Upper lobe of left lung (tissue), 6 donors: ENCODE data around the gene GATD1. TPM values are rescaled to one million over a fixed set of nuclear protein-coding genes. Genes with fewer than 3 reads are reported as not detected.
A peak's percentile ranks its signal among the peaks of the same experiment; 100 is the strongest.

Experiments
- ATAC-seq, 2 donors: fragments of 200-7000 bp; cut with Tn5 transposase; one replicate each; pipeline ENCODE4 v1.9.1; 2022; ENCODE audit warnings: mild to moderate bottlenecking in 2 of 2, moderate library complexity in 2 of 2; ENCODE audit not compliant: low FRiP score in 2 of 2
- DNase-seq, 2 donors: peaks; one replicate each; pipeline ENCODE4 v3.0.0-alpha.2; 2019 to 2020
- H3K27ac ChIP-seq, 4 donors: fragments of 200-600 bp; sonication (generic); one replicate each; pipeline ENCODE4 v1.5.1; 2016 to 2019
- H3K27me3 ChIP-seq, 4 donors: fragments of 200-600 bp; sonication (generic); one replicate each; pipeline ENCODE4 v1.5.1; 2017 to 2019
- H3K36me3 ChIP-seq, 4 donors: fragments of 200-600 bp; sonication (generic); one replicate each; pipeline ENCODE4 v1.5.1; 2016 to 2019
- H3K4me1 ChIP-seq, 4 donors: fragments of 200-600 bp; sonication (generic); one replicate each; pipeline ENCODE4 v1.5.1; 2018 to 2019
- H3K4me3 ChIP-seq, 4 donors: fragments of 200-600 bp; sonication (generic); one replicate each; pipeline ENCODE4 v1.5.1; 2017 to 2019; ENCODE audit warnings: mild to moderate bottlenecking in 2 of 4, moderate library complexity in 1 of 4
- H3K9me3 ChIP-seq, 4 donors: fragments of 200-600 bp; sonication (generic); one replicate each; pipeline ENCODE4 v1.5.1; 2018 to 2019
- CTCF ChIP-seq, 6 experiments: fragments of 450-650 bp in 4 of 6; fragments of 200-600 bp in 2 of 6; sonication (generic) in 2 of 6; IDR thresholded peaks; one replicate each; pipeline ENCODE4 v1.5.1; 2016 to 2019; ENCODE audit warnings: antibody characterized with exemption in 6 of 6
- EP300 ChIP-seq, 4 donors: sonication (generic); formaldehyde crosslinking; IDR thresholded peaks; one replicate each; pipeline ENCODE4 v1.5.1; 2017; ENCODE audit warnings: antibody characterized with exemption in 4 of 4, control low read depth in 2 of 4
- POLR2A ChIP-seq, 4 donors: fragments of 450-650 bp; IDR thresholded peaks; one replicate each; pipeline ENCODE4 v1.5.1; 2016 to 2017; ENCODE audit warnings: antibody characterized with exemption in 4 of 4, mild to moderate bottlenecking in 2 of 4
- POLR2AphosphoS5 ChIP-seq, 2 donors: sonication (generic); formaldehyde crosslinking; IDR thresholded peaks; one replicate each; pipeline ENCODE4 v1.5.1; 2017; ENCODE audit warnings: antibody characterized with exemption in 2 of 2
- WGBS, 2 donors: methylation state at CpG; one replicate each; pipeline ENCODE4 v1.1.5; 2017 to 2018; 5-methylcytosine and 5-hydroxymethylcytosine counted together
- total RNA-seq, 6 donors: library from RNA; depleted of rRNA in 4 of 6; stranded (reverse); fragments of >200 nt in 4 of 6; gene quantifications; one replicate each; pipeline versions ENCODE4 v1.1.0 to v1.2.1, GENCODE V29; 2016 to 2021
- donor health status: DM: no; HTN: no; CAD: no; lungs with moderate emphysema.
- donor health status: DM: no; HTN: yes; CAD: no; lungs with severe emphysema.

Gene GATD1
- total RNA-seq, 6 donors from 2014 or later, result 14.8 to 77.7 (median 63.6) TPM

- ATAC-seq, result no peak
- H3K27ac ChIP-seq, result no peak overlapping the region
- TF ChIP-seq EP300 (IDR thresholded peaks at IDR 0.05) (no peak), POLR2A (IDR thresholded peaks at IDR 0.05) (no peak), CTCF (IDR thresholded peaks at IDR 0.05) (no peak), POLR2AphosphoS5 (IDR thresholded peaks at IDR 0.05) (no peak)
- peaks cover 0 to 10% (median 7%) of the 10 kb centered on the region in 4 donors for H3K4me1 ChIP-seq
- peaks cover 36 to 95% (median 84%) of the 10 kb centered on the region in 4 donors for H3K36me3 ChIP-seq
- H3K9me3 ChIP-seq, result no peaks in the 10 kb centered on the region
- H3K4me3 ChIP-seq, result no peak overlapping the region
- DNase-seq, result no peak
- H3K27me3 ChIP-seq, result no peaks in the 10 kb centered on the region
Measured at GRCh38 chr11:760236-760635, 17.1 kb downstream of the GATD1 start.

DNA sequence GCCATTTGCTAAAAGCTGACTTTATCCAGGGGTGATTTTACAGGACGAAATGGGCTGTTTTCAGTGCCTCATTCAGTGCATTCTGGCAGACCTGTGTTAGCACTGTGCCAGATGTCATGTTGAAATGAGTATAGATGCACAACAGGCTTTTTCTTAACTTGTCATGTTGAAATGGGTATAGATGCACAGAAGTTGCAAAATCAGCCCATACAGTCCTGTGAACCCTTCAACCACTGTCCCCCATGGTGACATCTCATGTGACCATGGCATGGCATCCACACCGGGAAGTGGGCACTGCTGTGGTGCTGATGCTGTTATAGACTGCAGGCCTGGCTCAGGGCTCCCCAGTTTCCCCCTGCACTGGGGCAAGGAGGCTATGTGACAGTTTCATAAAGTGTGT is 27.6 kb downstream of the GATD1 start:
- peak in 1 of 4 donors; percentile 9 for TF ChIP-seq EP300 (IDR thresholded peaks at IDR 0.05)
- peak in 1 of 2 donors; percentile 41 for TF ChIP-seq POLR2AphosphoS5 (IDR thresholded peaks at IDR 0.05)
- TF ChIP-seq POLR2A (IDR thresholded peaks at IDR 0.05), result no peak
- no peak for TF ChIP-seq CTCF (IDR thresholded peaks at IDR 0.05)
- H3K27me3 ChIP-seq, result no peaks in the 10 kb centered on the region
- 40 to 63% methylated on average over 2 of the region's 2 CpGs for WGBS, 2 donors
- peaks cover 22 to 43% (median 28%) of the 10 kb centered on the region in 4 donors for H3K4me1 ChIP-seq
- ATAC-seq (no peak), DNase-seq (peak in 1 of 2 donors; percentile 64)
- no peak overlapping the region for H3K4me3 ChIP-seq
- H3K36me3 ChIP-seq, result peaks cover 0 to 12% (median 5%) of the 10 kb centered on the region in 4 donors
- peak overlapping the region in 3 of 4 donors; percentile 89 to 96 (median 96) for H3K27ac ChIP-seq
- H3K9me3 ChIP-seq, result no peaks in the 10 kb centered on the region

- Histone ChIP-seq H3K4me1 (peaks cover 22 to 43% (median 28%) of the 10 kb centered on the region in 4 donors), H3K4me3 (peak overlapping the region; percentile 93 to 97 (median 94)), H3K9me3 (no peaks in the 10 kb centered on the region), H3K27ac (peak overlapping the region; percentile 89 to 96 (median 94)), H3K36me3 (peaks cover 0 to 11% (median 4%) of the 10 kb centered on the region in 4 donors), H3K27me3 (no peaks in the 10 kb centered on the region)
- TF ChIP-seq CTCF (IDR thresholded peaks at IDR 0.05), result no peak
- no peak for TF ChIP-seq POLR2A (IDR thresholded peaks at IDR 0.05)
- no peak for TF ChIP-seq POLR2AphosphoS5 (IDR thresholded peaks at IDR 0.05)
- no peak for TF ChIP-seq EP300 (IDR thresholded peaks at IDR 0.05)
- WGBS, 2 donors, result 4 to 21% methylated on average over 8 to 17 of the region's 18 CpGs
- ATAC-seq (peak; percentile 28 to 42), DNase-seq (peak in 1 of 2 donors; percentile 83)
Measured at GRCh38 chr11:748007-748359, 29.3 kb downstream of the GATD1 start.

- TF ChIP-seq EP300 (IDR thresholded peaks at IDR 0.05), result no peak
- peak; percentile 53 to 83 for TF ChIP-seq POLR2AphosphoS5 (IDR thresholded peaks at IDR 0.05)
- TF ChIP-seq POLR2A (IDR thresholded peaks at IDR 0.05), result peak in 3 of 4 donors; percentile 55 to 90 (median 82)
- TF ChIP-seq CTCF (IDR thresholded peaks at IDR 0.05), result peak; percentile 26 to 66 (median 48)
- peak; percentile 95 to 98 for ATAC-seq
- H3K4me3 ChIP-seq, result peak within 1 kb of the TSS; percentile 93 to 97 (median 94)
- H3K4me1 ChIP-seq, result peaks cover 22 to 43% (median 28%) of the 10 kb centered on the region in 4 donors
- peak within 1 kb of the TSS; percentile 89 to 96 (median 94) for H3K27ac ChIP-seq
- no peaks in the 10 kb centered on the region for H3K9me3 ChIP-seq
- 0 to 3% methylated on average over 6 to 26 of the region's 112 CpGs for WGBS, 2 donors
- no peaks in the 10 kb centered on the region for H3K27me3 ChIP-seq
- H3K36me3 ChIP-seq, result peaks cover 0 to 5% (median 1%) of the 10 kb centered on the region in 4 donors
- DNase-seq, result peak; percentile 96 to 99
Measured at GRCh38 chr11:747158-748006, 29.9 kb downstream of the GATD1 start, which contains the start of gene TALDO1. Gene TALDO1 (plus strand): TSS chr11:747464. CDS start chr11:747482, 18 bp downstream.
